Lung microvascular endothelial cell (primary cell): ENCODE measurements around the gene CEP72. TPM values are rescaled to one million over a fixed set of nuclear protein-coding genes. Genes with fewer than 3 reads are reported as not detected.
"Not testable (repeated sequence)": the region's sequence is repeated elsewhere in the genome, so short reads cannot be mapped to it uniquely, and the experiment has no call there.

Experiments
- DNase-seq, 2 donors: peaks; one replicate each; pipeline versions ENCODE4 v3.0.0 to v3.0.0-alpha.2; 2010; ENCODE audit warnings: low read depth in 2 of 2
- total RNA-seq: library from RNA; depleted of rRNA; stranded (reverse); fragments of >200 nt; gene quantifications from 2 replicates; pipeline ENCODE4 v1.2.1, GENCODE V29; 2014

The CEP72 gene
- total RNA-seq, 1 donor from 2014 or later, result 0.99 TPM

GRCh38 chr5:670396-671270 is 58.5 kb downstream of the CEP72 start:
- DNase-seq, result no peak

DNA sequence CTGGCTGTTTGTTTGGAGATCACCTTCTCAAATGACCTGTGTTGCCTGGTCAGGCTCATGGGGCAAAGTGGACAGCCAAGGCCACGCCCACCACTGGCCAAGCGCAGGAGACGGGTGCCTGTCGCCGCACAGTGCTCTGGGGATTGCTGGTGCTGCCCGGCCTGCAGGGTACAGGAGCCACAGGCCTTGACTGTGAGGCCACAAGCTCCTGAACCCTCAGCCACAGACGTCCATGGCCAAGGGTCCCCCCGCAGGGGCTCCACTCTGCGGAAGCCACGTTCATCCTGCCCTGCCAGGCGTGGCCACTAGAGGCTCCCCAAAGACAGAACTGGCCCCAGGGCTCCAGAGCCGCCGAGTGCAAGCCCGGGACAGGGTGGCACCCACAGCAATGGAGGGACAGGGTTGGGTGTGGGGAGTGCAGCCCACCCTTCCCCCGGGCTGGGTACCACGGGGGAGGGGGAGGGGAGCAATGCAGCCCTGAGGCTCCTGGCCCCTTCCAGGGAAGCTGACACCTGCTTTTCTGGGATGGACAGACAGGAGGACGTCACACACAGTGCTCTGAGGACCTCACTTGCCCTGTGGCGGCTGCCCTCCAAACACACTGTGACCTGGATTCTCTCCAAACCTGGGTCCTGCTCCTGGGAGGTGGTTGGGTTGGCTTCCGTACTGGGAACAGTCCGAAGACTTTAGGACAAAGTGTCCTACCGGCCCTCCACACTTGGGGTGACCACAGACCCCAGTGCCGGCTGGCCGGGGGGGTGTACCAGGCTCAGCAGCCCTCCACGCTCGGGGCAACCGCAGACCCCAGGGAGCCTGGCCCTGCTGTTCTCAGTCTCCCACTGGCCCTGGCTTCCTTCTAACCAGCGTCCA is 59.6 kb downstream of the CEP72 start:
- DNase-seq, result peak; percentile 63 to 79

GRCh38 chr5:672329-673160 is 60.4 kb downstream of the CEP72 start:
- DNase-seq, result peak; percentile 93 to 96

GRCh38 chr5:673161-673830 is 61.2 kb downstream of the CEP72 start:
- DNase-seq, result no peak

DNA sequence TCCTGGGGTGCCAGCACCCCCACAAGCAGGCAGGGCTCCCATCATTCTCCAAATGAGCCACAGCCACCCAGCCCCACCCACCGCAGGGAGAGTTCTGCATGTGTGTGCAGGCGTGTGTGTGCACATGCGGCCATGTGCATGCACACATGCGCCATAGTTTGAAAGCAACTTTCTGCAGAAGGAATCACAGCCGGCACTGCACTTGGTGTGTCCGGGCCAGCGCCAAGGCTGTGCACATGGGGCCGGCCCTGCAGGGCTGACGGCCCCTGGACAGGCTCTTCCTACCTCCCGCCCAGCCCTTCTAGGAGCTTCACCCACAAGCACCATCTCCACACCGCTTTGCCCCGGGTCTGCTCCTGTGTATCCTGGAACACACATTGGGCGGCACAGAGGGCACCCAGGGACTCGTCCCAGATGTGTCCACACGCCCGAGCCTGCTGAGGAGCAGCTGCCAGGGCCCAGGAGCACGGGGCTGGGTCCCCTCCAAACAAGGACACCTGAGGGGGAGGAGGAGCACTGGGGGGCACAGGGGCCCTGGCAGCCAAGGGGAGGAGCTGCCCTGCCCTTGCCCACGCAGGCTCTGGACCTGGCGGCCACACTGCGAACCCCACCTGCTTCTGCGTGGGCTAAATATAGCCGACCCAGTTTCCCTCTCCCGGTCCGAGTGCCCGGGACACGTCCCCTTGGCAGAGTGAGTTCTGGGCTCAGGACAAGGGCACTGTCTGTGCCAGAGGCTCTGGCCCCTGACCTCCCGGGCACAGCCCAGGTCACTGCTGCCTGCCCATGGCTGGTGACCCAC is 61.9 kb downstream of the CEP72 start:
- no peak for DNase-seq

DNA sequence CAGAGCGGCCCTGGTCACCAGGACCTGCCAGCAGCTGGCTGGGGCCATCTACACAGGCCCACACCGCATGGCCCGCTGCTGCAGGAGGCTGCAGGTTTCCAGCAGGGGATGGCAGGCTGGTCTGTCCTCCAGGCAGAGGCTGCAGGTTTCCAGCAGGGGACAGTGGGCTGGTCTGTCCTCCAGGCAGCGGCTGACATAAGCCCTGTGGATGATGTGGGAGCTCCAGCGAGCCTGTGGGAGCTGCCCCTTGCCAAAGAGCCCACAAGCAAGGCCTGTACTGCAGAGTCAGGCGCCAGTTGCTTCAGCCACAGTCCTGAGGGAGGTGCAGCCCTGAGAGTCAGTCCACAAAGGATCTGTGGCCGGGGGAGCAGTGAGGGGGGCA is 62.5 kb downstream of the CEP72 start:
- DNase-seq, result no peak

DNA sequence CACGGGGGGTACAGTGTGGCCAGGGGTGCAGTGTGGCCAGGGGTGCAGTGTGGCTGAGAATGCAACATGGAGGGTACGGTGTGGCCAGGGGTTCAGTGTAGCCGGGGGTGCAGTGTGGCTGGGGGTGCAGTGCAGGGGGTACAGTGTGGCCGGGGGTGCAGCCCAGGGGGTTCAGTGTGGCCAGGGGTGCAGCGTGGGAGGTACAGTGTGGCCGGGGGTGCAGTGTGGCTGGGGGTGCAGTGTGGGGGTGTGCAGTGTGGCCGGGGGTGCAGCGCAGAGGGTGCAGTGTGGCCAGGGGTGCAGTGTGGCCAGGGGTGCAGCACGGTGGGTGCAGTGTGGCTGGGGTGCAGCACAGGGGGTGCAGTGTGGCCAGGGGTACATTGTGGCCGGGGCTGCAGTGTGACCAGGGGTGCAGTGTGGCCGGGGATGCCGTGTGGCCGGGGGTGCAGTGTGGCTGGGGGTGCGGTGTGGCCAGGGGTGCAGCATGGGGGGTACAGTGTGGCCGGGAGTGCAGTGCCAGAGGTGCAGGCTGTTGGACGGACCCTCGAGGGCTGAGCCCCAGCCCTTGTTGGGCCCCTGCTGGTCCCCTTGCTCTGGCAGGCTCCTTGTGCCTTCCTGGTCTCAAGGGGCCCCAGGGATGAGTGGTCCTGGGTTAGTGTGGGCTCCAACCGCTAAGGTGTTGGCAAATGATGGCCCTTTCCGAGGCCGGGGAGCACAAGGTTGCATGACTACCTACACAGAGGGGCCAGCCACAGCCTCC is 63.2 kb downstream of the CEP72 start:
- DNase-seq, result no peak

DNA sequence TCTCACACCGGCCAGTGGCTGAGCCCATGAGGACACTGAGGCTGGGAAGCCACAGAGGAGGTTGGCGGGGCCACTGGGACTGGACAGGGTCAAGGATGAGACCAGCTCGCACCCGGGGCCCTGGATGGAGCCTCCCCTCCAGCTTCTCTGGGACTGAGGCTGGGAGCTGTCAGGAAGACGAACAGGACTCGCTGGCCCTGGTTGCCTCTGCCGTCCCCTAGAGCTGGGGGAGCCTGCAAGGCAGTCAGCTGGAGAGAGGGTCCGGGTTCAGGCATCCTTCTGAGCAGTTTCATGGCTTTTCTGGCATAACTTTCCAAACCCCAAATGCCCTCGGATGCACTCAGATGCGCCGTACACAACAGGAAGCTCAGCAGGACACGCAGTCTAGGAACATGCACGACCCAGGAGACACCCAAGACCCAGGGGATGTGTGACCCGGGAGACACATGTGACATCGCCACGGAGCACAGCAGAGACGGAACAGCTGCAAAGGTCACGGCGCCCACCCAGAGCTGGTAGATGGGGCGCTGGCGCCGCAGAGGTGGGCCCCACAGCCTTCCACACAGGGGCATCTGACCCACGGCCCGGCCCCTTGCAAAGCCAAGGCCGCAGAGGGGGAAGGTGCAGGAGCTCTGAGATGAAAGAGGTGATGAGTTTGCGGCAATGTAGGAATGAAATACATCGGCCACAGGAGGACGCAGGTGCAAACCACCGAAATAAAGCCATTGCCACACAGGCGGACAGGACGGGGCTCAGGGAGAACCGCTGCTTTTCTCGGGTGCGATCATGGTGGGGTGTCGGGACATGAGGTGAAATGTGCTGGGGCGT is 63.9 kb downstream of the CEP72 start:
- no peak for DNase-seq

- DNase-seq, result no peak
Measured at GRCh38 chr5:676699-677076, 64.5 kb downstream of the CEP72 start.

DNA sequence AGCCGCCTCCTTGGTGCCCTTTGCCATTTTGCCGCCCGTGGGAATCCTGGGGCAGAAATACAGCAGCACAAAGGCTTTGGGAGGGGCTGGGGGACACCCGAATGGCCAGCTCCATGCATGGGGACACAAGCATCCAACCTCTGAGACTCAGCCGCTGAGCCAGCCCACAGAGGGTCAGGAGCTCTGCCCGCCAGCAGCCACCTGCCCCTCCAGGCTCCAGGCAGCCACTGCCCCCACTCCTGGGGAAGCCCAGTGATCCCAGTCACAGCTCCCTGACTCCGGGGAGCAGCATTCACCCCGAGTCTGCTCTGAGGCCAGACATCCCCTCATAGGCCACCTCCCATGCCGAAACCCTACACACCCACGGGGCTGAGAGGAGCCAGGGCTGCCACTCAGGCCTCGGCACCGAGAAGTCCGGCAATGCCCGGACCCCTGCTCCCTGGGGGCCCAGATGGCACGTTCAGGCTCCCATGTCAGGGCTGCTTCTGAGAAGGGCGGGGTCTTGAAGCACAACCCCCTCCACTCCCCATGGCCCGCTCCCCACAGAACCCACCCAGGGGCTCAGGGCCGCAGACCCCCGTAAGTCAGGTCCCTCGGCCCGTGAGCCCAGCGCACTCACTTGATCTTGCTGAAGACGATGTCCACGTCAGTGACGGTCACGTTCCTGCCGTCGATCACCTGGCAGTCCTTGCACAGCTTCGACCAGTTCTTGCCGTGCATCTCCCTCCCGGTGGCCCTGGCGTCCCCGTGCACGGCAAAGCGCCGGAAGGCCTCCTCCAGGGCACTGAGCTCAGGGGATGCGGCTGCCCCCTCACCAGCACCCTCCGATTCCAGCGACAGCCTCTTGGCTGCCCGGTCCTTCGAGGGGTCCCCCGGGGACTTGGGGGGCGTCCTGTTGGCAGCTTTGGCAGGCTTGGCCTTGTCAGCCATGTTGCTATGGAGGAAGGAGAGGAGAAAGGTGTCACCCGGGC is 65.3 kb downstream of the CEP72 start:
- DNase-seq, result no peak

GRCh38 chr5:678521-678920 is 66.4 kb downstream of the CEP72 start:
- not testable (repeated sequence) for DNase-seq

DNA sequence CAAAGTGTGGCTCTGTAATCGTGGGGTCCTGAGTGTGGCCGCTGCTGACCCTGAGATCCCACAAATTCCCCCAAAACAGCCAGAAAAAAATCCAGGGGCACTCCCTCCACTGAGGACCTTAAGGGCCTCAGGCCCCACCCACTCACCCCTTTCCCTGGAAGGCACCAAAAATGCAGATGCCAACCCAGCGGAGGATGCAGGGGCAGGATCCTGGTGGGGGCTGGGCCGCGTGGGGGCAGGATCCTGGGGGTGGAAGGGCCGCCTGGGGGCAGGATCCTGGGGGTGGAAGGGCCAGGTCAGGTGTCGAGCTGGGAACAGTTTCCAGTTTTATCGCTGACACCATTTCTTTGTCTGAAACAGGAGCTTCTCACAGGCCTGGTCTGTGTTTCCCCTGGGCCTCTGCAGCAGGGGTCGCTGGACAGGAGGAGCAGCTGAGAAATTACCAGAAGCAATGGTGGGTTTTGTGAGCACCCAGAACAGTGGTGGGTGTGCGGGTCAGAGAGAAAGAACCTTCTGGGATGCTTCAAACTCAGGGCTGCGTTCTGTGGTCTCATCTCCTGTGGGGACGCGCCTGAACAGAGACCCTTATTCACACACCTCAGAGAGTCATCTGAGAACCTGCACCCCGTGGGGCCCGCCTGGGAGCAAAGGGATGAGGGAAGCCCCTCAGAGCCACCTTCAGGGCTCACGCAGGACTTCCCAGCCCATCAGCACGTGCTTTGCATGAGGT is 67.2 kb downstream of the CEP72 start:
- not testable (repeated sequence) for DNase-seq

DNA sequence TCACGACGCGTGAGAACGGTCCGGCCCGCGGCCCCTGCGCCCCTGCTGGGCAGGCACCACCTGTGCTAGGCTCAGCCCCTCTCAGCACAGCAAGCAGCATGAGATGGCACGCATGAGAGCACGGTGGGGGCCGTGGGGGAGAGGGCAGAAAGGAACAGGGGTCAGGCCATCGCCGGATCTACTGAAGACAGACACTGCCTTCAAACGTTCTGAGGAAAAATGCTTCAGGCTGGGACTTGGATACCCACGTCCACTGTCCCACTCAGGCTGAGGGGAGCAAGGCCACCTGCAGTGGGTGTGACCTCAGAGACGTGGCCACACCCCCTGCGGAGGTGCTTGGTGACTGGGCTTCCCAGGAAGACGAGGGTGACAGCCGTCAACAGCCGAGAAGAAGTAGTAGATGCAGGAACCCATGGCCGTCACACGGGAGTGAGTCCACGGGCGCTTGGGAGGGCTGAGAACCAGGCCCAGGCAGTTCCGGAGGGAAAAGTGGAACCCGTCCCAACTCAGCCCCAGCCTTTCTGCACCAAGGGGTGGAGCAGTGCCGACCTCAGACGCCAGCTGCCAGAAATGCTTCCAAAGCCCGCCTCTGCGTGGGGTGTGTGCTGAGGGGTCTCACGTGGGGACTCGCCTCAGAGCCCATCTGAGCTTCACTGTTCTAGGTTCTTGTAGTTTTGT is 68.1 kb downstream of the CEP72 start:
- not testable (repeated sequence) for DNase-seq

DNA sequence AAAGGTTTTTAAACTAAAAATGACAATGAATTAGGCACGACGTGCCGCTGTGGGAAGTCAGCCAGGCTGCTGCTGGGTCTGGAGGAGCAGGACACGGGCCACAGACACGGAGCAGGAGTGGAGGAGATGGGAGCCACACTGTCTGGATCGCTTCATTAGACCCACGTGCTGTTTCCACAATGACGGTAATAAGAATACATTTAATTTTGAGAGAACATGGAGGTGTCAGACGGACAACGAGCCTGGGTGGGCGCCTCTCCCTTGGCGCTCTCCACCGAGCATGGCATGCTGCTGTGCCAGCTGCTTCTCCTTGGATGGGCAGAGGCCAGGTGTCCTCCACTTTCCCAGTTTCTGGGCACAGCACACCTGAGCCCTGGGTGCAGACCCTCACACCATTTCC is 68.7 kb downstream of the CEP72 start:
- DNase-seq, result not testable (repeated sequence)

DNA sequence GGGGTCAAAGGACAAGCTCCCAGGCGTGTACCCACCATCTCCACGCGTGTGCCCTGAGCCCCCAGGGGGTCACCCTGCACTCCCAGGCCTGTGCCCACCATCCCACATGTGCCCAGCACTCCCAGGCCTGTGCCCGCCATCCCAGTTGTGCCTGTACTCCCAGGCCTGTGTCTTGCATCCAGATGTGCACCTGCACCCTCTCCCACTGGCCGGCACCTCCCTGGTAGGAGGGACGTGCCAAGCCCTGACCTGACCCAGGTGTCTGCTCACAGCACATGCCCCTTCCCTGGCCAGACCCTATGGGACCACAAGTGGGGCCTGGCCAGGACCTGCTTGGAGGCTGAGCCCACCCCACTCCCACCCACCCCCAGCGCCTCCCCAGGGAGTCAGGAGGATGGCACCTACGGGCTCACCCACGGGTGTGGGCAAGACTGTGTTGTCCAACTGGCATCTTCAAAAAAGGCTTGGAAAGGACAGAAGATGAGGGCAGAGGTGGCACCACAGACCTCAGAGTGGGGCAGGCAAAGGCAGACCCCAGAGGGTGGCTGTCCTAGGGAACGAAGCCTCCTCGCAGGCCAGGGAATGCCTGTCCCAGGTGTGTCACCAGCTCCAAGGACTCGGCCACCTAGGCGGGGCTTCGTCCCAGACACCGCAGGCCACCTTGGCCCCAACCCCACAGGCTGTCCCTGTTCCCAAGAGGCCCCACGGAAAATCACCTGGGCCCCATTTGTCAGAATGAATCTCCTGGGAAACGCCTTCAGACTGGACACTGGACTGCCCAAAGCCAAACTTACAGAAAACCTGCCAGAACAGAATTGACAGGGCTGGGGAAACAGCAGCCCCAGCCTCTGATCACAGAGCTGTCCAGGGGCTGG is 69.4 kb downstream of the CEP72 start:
- not testable (repeated sequence) for DNase-seq
